Neuron (in vitro differentiated cells): Measurements from ENCODE around the gene SCLT1.

Experiments
- H2AFZ ChIP-seq: one replicate; pipeline ENCODE4 v1.6.1; 2013; ENCODE audit warnings: low read depth, mild to moderate bottlenecking, inconsistent platforms, low read length, moderate library complexity
- H3K27me3 ChIP-seq: one replicate; pipeline ENCODE4 v1.6.1; 2013; ENCODE audit warnings: low read length; ENCODE audit not compliant: insufficient read depth
- H3K36me3 ChIP-seq: one replicate; pipeline ENCODE4 v1.6.1; 2013; ENCODE audit warnings: low read length; ENCODE audit not compliant: insufficient read depth
- H3K4me1 ChIP-seq: one replicate; pipeline ENCODE4 v1.6.1; 2013; ENCODE audit warnings: low read length; ENCODE audit not compliant: insufficient read depth
- H3K4me3 ChIP-seq: 2 replicates; pipeline ENCODE4 v1.5.1; 2013; ENCODE audit warnings: mild to moderate bottlenecking, low read length, moderate library complexity
- H3K9me3 ChIP-seq: one replicate; pipeline ENCODE4 v1.6.1; 2013; ENCODE audit warnings: low read length

The SCLT1 gene

GRCh38 chr4:128876200-128876599 lies 217.1 kb downstream of the SCLT1 start:
- Histone ChIP-seq H3K27me3 (no peaks in the 10 kb centered on the region), H3K36me3 (peaks cover 18% of the 10 kb centered on the region), H3K4me1 (no peaks in the 10 kb centered on the region), H3K4me3 (no peak overlapping the region), H2AFZ (no peak overlapping the region), H3K9me3 (no peaks in the 10 kb centered on the region)

DNA sequence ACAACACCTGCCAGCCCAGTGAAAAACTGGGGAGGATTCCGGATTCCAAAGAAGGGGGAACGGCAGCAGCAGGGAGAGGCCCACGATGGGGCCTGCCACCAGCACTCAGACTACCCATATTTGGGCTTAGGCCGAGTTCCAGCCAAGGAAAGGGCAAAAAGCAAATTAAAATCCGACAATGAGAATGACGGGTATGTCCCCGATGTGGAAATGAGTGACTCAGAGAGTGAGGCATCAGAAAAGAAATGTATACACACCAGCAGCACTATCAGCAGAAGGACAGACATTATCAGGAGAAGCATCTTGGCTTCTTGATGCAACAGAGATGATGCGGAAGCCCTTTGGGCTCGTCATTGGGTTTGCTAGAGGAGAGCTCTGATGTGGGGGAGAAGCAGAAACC lies 221.4 kb downstream of the SCLT1 start:
- H3K36me3 ChIP-seq, result peaks cover 54% of the 10 kb centered on the region
- H3K4me3 ChIP-seq, result no peak overlapping the region
- no peak overlapping the region for H2AFZ ChIP-seq
- H3K4me1 ChIP-seq, result no peaks in the 10 kb centered on the region
- H3K9me3 ChIP-seq, result no peaks in the 10 kb centered on the region
- H3K27me3 ChIP-seq, result no peaks in the 10 kb centered on the region

DNA sequence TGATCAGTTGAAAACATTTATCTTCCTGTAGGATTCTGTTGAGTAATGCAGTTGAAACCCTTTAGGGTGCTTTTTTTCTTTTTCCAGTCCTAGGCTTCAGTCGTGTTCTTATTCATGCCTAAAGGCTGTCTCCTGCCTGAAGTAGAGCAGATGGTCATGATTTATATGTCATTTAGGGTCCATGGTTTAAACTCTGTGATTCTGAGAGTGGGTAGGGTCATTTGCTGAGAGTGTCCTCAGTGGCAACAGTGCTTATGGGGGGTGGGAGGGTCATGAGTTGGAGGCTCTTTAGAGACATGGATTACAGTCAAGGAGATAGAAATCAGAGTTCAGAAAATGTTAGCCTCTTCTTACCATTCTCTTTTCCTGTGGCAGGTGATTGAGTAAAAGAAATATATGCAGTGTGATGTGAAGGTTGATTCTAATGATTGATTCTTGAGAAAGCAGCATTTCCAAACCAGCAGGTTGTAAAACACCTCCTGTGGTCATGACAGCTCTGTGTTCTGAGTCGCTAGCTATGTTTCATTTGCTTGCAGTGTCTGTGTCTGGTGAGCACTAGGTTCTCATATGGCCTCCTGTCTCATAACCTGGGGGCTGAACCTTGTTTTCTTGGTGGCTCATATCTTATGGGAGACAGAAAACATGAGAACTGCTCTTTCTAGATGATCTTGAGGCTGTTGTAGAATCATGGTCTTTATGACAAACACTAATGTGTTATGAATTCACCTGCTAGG lies 223.4 kb downstream of the SCLT1 start:
- Histone ChIP-seq H3K4me1 (no peaks in the 10 kb centered on the region), H3K4me3 (no peak overlapping the region), H2AFZ (no peak overlapping the region), H3K27me3 (no peaks in the 10 kb centered on the region), H3K9me3 (no peaks in the 10 kb centered on the region), H3K36me3 (peaks cover 61% of the 10 kb centered on the region)

DNA sequence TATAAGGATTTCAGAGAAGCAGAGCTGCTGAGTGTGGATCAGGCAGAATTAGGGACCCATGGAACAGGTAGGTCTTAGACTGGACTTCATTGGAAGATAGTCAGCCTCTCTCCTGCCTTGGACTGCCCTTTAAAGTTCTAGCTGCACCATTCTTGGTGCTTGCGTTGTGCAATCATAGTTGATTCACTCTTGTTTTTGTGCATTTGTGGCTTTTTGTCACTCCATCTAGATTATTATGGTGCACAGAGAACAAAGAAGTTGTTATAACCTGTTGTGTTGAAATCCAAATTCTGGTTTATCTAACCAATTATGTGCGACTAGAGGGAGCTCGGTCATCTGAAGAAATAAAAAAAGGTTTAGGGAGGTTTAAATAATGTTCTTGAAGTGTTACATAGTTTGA lies 224.6 kb downstream of the SCLT1 start:
- no peaks in the 10 kb centered on the region for H3K4me1 ChIP-seq
- H2AFZ ChIP-seq, result no peak overlapping the region
- no peak overlapping the region for H3K4me3 ChIP-seq
- no peaks in the 10 kb centered on the region for H3K27me3 ChIP-seq
- H3K36me3 ChIP-seq, result peaks cover 68% of the 10 kb centered on the region
- no peaks in the 10 kb centered on the region for H3K9me3 ChIP-seq

DNA sequence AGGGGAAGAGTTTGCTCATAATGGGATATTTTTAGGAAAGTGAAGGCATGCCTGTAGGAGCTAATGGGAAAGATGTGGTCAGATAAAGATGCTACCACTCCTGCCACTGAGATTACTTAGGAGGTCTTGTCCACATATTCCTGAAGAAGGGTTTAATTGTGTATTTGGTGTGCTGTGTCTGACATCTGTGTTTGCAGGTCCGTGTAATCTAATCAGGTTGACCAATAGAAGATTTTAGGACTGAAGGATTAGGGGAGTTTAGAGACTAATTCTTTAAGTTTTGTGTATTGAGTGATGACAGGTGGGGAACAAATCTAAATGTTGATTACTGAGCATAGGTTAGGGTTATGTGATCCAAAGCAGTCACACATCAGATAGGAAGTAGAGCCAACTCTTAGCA lies 226.6 kb downstream of the SCLT1 start:
- Histone ChIP-seq H2AFZ (no peak overlapping the region), H3K4me1 (no peaks in the 10 kb centered on the region), H3K4me3 (no peak overlapping the region), H3K36me3 (peaks cover 66% of the 10 kb centered on the region), H3K9me3 (no peaks in the 10 kb centered on the region), H3K27me3 (no peaks in the 10 kb centered on the region)

DNA sequence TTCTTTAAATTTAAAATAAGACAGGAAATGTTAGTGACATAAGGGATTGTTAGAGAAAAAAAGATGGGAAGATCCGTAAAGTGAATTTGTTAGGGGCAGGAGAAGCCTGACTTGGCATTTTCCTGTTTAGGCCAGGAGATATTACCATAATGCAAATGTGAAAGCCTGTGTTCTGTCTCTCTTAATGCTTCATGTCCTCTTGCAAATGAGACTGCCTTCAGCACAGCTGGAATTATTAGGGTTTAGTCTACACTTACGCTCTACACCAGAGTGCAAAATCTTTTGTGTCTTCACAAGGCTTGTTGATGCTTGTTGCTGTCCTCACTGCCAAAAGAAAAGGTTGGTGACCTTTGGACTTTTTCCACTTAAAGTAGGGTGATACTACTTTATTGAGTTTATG lies 227.1 kb downstream of the SCLT1 start:
- H3K36me3 ChIP-seq, result peaks cover 66% of the 10 kb centered on the region
- no peaks in the 10 kb centered on the region for H3K27me3 ChIP-seq
- H3K4me3 ChIP-seq, result no peak overlapping the region
- H2AFZ ChIP-seq, result no peak overlapping the region
- no peaks in the 10 kb centered on the region for H3K9me3 ChIP-seq
- H3K4me1 ChIP-seq, result no peaks in the 10 kb centered on the region

GRCh38 chr4:128865132-128865531 lies 228.2 kb downstream of the SCLT1 start:
- Histone ChIP-seq H3K4me3 (no peak overlapping the region), H2AFZ (no peak overlapping the region), H3K27me3 (no peaks in the 10 kb centered on the region), H3K9me3 (no peaks in the 10 kb centered on the region), H3K4me1 (no peaks in the 10 kb centered on the region), H3K36me3 (peaks cover 66% of the 10 kb centered on the region)

DNA sequence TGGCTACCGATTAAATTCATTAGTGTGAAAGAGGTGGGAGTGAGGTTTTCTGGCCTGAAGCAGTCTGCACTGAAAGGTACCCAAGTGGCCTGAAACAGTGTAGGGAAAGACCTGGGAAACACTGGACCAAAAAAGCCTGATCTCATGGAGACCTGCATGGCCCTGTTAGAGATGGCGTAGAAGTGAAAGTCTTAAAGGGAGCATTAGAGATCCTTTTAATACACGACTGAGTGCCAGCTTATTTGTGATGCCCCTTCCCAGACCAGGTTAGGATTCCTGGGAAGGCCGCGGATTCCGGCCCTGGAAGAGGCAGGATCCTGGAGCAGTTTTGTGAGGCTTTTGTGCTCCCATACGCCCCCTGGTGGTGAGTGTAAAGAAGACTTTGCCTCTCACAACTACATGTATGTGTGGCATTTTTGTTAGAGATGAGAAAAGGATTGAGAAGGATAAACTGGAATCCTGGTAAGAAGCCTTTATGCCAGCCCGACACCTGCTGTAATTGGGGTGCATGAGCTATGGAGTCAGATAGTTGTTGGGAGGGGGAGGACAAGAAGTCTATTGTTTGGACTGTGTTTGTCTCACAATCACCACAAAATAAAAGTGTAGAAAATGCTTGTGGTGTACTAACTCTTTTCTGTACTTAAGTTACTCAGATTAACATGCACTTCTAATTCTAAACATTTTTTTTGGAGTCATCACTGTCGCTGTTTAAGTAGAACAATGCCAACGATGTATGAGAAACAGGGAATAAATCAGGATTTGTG lies 229.8 kb downstream of the SCLT1 start:
- H3K36me3 ChIP-seq, result peaks cover 65% of the 10 kb centered on the region
- no peaks in the 10 kb centered on the region for H3K9me3 ChIP-seq
- no peak overlapping the region for H3K4me3 ChIP-seq
- H2AFZ ChIP-seq, result no peak overlapping the region
- H3K4me1 ChIP-seq, result no peaks in the 10 kb centered on the region
- H3K27me3 ChIP-seq, result no peaks in the 10 kb centered on the region

- Histone ChIP-seq H3K4me1 (no peaks in the 10 kb centered on the region), H3K27me3 (no peaks in the 10 kb centered on the region), H3K36me3 (peaks cover 66% of the 10 kb centered on the region), H3K4me3 (no peak overlapping the region), H2AFZ (no peak overlapping the region), H3K9me3 (no peaks in the 10 kb centered on the region)
Measured at GRCh38 chr4:128862608-128863311, 230.6 kb downstream of the SCLT1 start.

- H2AFZ ChIP-seq, result no peak overlapping the region
- H3K27me3 ChIP-seq, result no peaks in the 10 kb centered on the region
- no peaks in the 10 kb centered on the region for H3K4me1 ChIP-seq
- no peaks in the 10 kb centered on the region for H3K9me3 ChIP-seq
- H3K4me3 ChIP-seq, result no peak overlapping the region
- peaks cover 68% of the 10 kb centered on the region for H3K36me3 ChIP-seq
Measured at GRCh38 chr4:128861856-128862518, 231.4 kb downstream of the SCLT1 start.

DNA sequence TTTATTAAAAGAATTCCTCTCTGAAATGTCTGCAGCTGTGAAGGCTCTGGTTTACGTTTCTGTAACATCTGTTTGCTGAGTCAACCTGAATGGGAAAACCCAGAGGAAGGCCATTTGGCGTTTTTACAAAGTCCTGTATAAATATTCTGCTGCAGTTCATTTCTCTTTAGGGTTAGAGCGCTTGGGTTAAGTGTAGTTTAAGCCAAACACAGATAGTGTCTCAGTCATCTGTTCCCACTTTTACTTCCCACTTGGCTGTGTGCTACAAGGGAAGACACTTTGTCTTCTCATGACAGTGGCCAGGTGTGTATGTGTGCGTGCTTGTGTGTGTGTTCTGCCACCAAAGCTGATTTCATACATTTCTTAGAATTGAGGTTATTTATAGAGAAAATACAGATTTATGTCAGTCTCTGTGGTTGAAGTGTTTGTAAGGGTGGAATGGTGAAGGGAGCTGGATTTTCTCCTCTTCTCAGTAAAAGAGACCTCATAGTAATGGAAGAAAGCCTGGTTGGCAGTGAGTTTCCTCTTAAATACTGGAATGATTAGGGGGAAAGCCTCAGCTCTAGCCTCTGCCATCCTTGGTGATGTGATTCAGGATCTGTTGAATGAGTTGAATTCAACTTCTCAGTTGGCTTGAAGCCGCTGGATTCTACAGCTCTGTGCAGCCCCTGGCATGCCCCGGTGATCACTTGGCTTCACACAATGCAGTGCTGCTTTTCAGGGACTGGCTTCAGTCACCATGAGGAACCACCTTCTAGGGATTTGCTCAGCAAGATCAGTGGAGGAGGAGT lies 233.3 kb downstream of the SCLT1 start:
- H3K9me3 ChIP-seq, result no peaks in the 10 kb centered on the region
- H3K36me3 ChIP-seq, result peaks cover 78% of the 10 kb centered on the region
- H3K4me1 ChIP-seq, result no peaks in the 10 kb centered on the region
- H3K27me3 ChIP-seq, result no peaks in the 10 kb centered on the region
- no peak overlapping the region for H3K4me3 ChIP-seq
- H2AFZ ChIP-seq, result no peak overlapping the region

GRCh38 chr4:128858879-128859671 lies 234.3 kb downstream of the SCLT1 start:
- Histone ChIP-seq H2AFZ (no peak overlapping the region), H3K9me3 (no peaks in the 10 kb centered on the region), H3K4me3 (no peak overlapping the region), H3K27me3 (no peaks in the 10 kb centered on the region), H3K4me1 (no peaks in the 10 kb centered on the region), H3K36me3 (peaks cover 81% of the 10 kb centered on the region)
